ENCODE results near the gene ZFP36.
A peak's percentile ranks its signal among the peaks of the same experiment; 100 is the strongest.

Gene ZFP36

GRCh38 chr19:39397360-39398296 is 9.0 kb upstream of the ZFP36 start:
- H3K9me3 Mint-ChIP-seq = no peaks in the 10 kb centered on the region
- H3K27me3 Mint-ChIP-seq = no peaks in the 10 kb centered on the region
- peaks cover 30% of the 10 kb centered on the region for H3K36me3 Mint-ChIP-seq (ENCODE audit: low read depth)
- H3K27ac Mint-ChIP-seq = peak overlapping the region; percentile 94
- peaks cover 74% of the 10 kb centered on the region for H3K4me1 Mint-ChIP-seq (ENCODE audit: low read depth)
- H3K4me3 Mint-ChIP-seq = peak overlapping the region; percentile 70

- Mint-ChIP-seq H3K36me3 (ENCODE audit: low read depth) (peaks cover 27% of the 10 kb centered on the region), H3K9me3 (no peaks in the 10 kb centered on the region), H3K27ac (peak overlapping the region; percentile 94), H3K4me3 (peak overlapping the region; percentile 70), H3K27me3 (no peaks in the 10 kb centered on the region), H3K4me1 (ENCODE audit: low read depth) (peaks cover 75% of the 10 kb centered on the region)
Measured at GRCh38 chr19:39398297-39398864, 8.3 kb upstream of the ZFP36 start.

- peak overlapping the region; percentile 60 for H3K27ac Mint-ChIP-seq
- H3K9me3 Mint-ChIP-seq = no peaks in the 10 kb centered on the region
- peaks cover 81% of the 10 kb centered on the region for H3K4me1 Mint-ChIP-seq (ENCODE audit: low read depth)
- peaks cover 19% of the 10 kb centered on the region for H3K36me3 Mint-ChIP-seq (ENCODE audit: low read depth)
- H3K27me3 Mint-ChIP-seq = no peaks in the 10 kb centered on the region
- no peak overlapping the region for H3K4me3 Mint-ChIP-seq
Measured at GRCh38 chr19:39399668-39400050, 7.0 kb upstream of the ZFP36 start.

GRCh38 chr19:39400061-39400460 is 6.6 kb upstream of the ZFP36 start:
- Mint-ChIP-seq H3K27me3 (no peaks in the 10 kb centered on the region), H3K4me1 (ENCODE audit: low read depth) (peaks cover 84% of the 10 kb centered on the region), H3K27ac (peak overlapping the region; percentile 60), H3K4me3 (no peak overlapping the region), H3K9me3 (no peaks in the 10 kb centered on the region), H3K36me3 (ENCODE audit: low read depth) (peaks cover 18% of the 10 kb centered on the region)

GRCh38 chr19:39401070-39401548 is 5.5 kb upstream of the ZFP36 start:
- Mint-ChIP-seq H3K9me3 (no peaks in the 10 kb centered on the region), H3K27ac (peak overlapping the region; percentile 97), H3K27me3 (no peaks in the 10 kb centered on the region), H3K4me1 (ENCODE audit: low read depth) (peaks cover 92% of the 10 kb centered on the region), H3K36me3 (ENCODE audit: low read depth) (peaks cover 11% of the 10 kb centered on the region), H3K4me3 (peak overlapping the region; percentile 74)

DNA sequence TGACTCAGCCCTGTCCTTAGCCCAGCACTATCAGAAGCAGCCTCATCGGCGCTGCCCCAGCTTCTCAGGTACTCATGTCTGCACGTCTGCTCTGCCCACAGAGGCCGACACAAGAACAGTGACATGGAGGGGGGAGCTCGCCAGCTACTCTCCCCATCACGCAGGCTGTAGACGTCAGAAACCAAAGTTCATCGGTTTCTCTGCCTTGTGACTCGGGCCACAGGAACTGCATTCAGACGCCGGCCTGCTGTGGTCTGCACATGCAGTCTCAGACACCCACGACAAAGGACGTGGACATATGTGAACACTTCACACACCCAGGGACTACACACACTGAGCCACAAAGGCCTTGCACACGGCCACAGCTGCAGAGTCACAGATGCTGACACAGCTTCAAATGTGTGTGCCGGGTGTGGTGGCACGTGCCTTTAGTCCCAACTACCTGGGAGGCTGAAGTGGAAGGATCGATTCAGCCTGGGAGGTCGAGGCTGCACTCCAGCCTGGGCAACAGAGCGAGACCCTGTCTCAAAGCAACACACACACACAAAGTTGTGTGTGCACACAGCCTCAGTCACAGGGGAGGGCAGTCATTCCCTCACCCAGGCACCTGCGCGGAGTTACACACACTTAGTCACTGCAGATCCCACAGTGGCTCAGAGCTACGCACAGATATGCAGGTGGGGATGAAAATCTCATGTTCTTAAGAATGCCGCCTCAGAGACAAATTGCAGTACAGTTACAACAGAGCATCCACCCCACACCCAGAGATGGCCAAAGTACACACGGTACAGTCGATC is 4.9 kb upstream of the ZFP36 start:
- peak overlapping the region; percentile 74 for H3K4me3 Mint-ChIP-seq
- no peaks in the 10 kb centered on the region for H3K9me3 Mint-ChIP-seq
- H3K36me3 Mint-ChIP-seq (ENCODE audit: low read depth) = peaks cover 11% of the 10 kb centered on the region
- H3K27ac Mint-ChIP-seq = peak overlapping the region; percentile 97
- H3K27me3 Mint-ChIP-seq = no peaks in the 10 kb centered on the region
- H3K4me1 Mint-ChIP-seq (ENCODE audit: low read depth) = peaks cover 95% of the 10 kb centered on the region

- Mint-ChIP-seq H3K36me3 (ENCODE audit: low read depth) (peaks cover 11% of the 10 kb centered on the region), H3K9me3 (no peaks in the 10 kb centered on the region), H3K27ac (peak overlapping the region; percentile 97), H3K4me1 (ENCODE audit: low read depth) (peaks cover 86% of the 10 kb centered on the region), H3K4me3 (peak overlapping the region; percentile 74), H3K27me3 (no peaks in the 10 kb centered on the region)
Measured at GRCh38 chr19:39402346-39403300, 4.0 kb upstream of the ZFP36 start.

- Mint-ChIP-seq H3K27me3 (no peaks in the 10 kb centered on the region), H3K27ac (peak overlapping the region; percentile 97), H3K36me3 (ENCODE audit: low read depth) (peaks cover 17% of the 10 kb centered on the region), H3K4me3 (peak overlapping the region; percentile 74), H3K9me3 (no peaks in the 10 kb centered on the region), H3K4me1 (ENCODE audit: low read depth) (peaks cover 84% of the 10 kb centered on the region)
Measured at GRCh38 chr19:39403331-39404312, 3.0 kb upstream of the ZFP36 start.

GRCh38 chr19:39405261-39405957 is 1.2 kb upstream of the ZFP36 start:
- H3K27ac Mint-ChIP-seq = peak overlapping the region; percentile 67
- peak overlapping the region; percentile 52 for H3K4me3 Mint-ChIP-seq
- H3K9me3 Mint-ChIP-seq = no peaks in the 10 kb centered on the region
- peaks cover 15% of the 10 kb centered on the region for H3K36me3 Mint-ChIP-seq (ENCODE audit: low read depth)
- no peaks in the 10 kb centered on the region for H3K27me3 Mint-ChIP-seq
- H3K4me1 Mint-ChIP-seq (ENCODE audit: low read depth) = peaks cover 74% of the 10 kb centered on the region

GRCh38 chr19:39405958-39406655 is 540 bp upstream of the ZFP36 start:
- no peaks in the 10 kb centered on the region for H3K27me3 Mint-ChIP-seq
- no peaks in the 10 kb centered on the region for H3K9me3 Mint-ChIP-seq
- H3K4me1 Mint-ChIP-seq (ENCODE audit: low read depth) = peaks cover 74% of the 10 kb centered on the region
- peak overlapping the region; percentile 88 for H3K27ac Mint-ChIP-seq
- peaks cover 15% of the 10 kb centered on the region for H3K36me3 Mint-ChIP-seq (ENCODE audit: low read depth)
- H3K4me3 Mint-ChIP-seq = peak overlapping the region; percentile 84

- Mint-ChIP-seq H3K9me3 (no peaks in the 10 kb centered on the region), H3K4me1 (ENCODE audit: low read depth) (peaks cover 74% of the 10 kb centered on the region), H3K4me3 (peak overlapping the region; percentile 84), H3K36me3 (ENCODE audit: low read depth) (peaks cover 15% of the 10 kb centered on the region), H3K27ac (peak overlapping the region; percentile 92), H3K27me3 (no peaks in the 10 kb centered on the region)
Measured at GRCh38 chr19:39407410-39407659, 688 bp downstream of the ZFP36 start.

GRCh38 chr19:39407660-39408391 is 1.2 kb downstream of the ZFP36 start:
- Mint-ChIP-seq H3K4me1 (ENCODE audit: low read depth) (peaks cover 69% of the 10 kb centered on the region), H3K36me3 (ENCODE audit: low read depth) (peaks cover 15% of the 10 kb centered on the region), H3K9me3 (no peaks in the 10 kb centered on the region), H3K4me3 (peak overlapping the region; percentile 84), H3K27me3 (no peaks in the 10 kb centered on the region), H3K27ac (peak overlapping the region; percentile 92)
